HG03439 (cell line): ENCODE data around the gene SLIT3.

Source experiments
- ATAC-seq: cut with Tn5 transposase; IDR thresholded peaks from one replicate; pipeline ENCODE4 v1.9.1; 2021; ENCODE audit warnings: mild to moderate bottlenecking, moderate library complexity; ENCODE audit not compliant: unreplicated experiment

Gene SLIT3

DNA sequence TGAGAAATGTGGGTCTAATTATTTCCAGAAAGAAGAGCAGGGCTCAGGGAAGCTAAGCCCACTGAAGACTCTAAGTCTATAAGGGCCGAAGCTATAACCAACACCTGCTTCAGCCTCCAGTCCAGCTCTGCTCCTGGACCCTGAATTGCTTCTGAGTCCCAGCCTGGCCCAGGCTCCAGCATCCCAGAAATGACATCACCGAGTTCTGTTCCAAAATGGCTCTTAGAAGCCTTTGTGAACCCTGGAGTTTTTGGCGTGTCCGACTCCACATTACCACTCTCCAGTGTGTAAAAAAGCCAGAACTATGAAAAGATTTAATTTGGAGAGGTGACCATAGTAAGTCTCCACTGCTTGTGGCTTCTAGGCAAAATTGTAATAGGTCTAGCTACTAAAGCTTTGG is 289.9 kb downstream of the SLIT3 start:
- no peak for ATAC-seq

DNA sequence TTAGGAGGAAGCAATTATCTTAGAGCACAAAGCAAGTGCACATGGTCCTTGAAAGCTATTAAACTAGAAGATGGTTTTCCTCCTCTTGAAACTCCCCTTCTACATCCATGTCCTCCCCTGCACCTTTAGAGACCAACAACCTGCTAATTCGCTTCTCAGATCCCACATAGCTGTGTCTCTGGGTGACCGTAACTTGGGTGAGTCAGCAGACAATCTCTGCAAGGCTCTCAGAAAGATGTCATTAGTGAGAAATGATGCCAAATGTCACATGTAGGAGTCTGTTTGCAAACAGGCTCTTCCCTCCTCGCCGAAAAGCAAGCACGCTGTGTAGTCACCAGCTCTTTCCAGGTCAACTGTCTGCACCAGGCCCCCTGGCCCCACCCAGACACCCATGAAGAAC is 291.8 kb downstream of the SLIT3 start:
- no peak for ATAC-seq

DNA sequence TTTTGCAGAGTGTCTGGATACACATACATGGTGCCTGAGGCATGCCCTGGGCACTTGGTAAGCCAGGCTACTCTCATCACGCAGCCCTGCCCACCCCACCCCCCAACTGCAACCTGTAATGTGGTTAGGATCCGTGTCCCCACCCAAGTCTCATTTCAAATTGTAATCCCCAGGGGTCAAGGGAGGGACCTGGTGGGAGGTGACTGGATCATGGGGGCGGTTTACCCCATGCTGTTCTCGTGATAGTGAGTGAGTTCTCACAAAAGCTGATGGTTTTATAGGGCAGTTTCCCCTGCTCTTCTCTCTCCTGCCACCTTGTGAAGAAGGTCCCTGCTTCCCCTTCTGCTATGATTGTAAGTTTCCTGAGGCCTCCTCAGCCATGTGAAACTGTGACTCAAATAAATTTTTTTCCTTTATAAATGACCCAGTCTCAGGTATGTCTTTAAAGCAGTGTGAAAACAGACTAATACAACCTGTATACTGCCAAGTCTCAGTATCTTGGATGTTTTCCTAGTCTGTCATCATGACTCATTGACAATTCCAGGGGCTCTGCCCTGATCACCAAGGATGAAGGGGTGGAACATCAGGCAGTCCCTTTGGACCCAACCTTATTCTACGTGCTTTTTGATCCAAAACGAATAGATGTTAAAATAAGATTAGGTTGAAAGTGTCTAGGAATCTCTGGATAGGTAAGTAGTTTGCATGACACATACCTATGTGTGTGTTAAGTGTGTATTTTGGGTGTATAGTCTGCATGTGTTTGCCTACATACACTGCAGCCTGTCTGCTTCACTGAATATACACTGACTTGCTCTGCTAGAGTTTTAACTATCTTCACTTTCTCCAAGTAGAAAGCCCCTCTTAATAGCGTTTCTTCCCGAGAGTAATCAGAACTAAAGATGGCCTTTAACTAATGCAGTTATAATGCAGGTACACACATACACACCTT is 293.8 kb downstream of the SLIT3 start:
- no peak for ATAC-seq

DNA sequence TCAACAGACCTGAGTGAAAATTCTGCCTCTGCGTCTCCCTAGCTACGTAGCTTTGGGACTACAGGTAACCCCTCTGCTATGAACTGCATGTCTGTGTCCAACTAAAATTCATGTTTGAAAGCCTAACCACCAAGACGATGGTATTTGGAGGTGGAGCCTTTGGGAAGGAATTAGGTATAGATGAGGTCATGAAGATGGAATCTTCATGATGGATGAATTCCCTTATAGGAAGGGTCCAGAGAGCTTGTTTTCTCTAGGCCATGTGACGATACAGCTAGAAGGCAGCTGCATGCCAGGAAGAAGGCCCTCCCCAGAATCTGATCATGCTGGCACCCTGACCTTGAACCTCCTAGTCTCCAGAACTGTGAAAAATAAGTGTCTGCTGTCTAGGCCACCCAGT is 296.4 kb downstream of the SLIT3 start:
- ATAC-seq = no peak

DNA sequence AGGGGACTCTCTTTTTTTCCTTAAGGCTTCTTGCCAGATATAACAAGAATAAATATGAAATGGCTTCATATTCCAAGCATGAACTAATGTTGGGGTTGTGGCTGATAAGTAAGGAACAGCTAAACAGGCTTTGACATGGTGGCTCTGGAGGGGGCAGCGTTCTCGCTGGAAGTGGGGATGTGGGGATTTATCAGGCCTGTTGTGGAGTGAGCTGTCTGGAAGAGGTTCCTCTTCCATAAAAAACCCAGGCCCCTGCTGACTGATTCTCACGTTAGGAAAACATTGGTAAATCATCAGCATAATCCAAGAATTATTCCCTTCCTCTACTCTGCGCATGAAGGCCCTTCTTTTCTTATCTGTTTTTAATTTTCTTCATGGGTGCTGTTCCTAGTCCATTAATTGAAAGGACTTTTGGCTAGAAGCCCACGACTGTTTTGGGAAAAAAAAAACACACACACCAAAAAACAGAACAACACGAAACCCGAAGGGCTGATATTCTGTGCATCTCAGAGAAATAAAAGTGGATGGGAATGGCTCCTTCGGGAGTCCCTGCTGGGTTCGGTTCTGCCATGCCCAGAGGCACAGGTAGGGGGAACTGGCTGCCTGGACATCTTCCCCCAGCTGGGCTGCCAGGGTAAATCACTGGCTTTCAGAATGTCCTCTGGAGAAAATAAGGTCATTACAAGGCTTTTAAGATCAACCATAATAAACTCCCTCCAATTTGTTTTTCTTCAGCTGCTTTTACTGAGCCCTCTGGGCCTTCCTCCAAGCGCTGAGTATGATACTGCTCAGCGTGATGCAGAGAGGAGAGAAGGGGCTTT is 297.0 kb downstream of the SLIT3 start:
- ATAC-seq = no peak

DNA sequence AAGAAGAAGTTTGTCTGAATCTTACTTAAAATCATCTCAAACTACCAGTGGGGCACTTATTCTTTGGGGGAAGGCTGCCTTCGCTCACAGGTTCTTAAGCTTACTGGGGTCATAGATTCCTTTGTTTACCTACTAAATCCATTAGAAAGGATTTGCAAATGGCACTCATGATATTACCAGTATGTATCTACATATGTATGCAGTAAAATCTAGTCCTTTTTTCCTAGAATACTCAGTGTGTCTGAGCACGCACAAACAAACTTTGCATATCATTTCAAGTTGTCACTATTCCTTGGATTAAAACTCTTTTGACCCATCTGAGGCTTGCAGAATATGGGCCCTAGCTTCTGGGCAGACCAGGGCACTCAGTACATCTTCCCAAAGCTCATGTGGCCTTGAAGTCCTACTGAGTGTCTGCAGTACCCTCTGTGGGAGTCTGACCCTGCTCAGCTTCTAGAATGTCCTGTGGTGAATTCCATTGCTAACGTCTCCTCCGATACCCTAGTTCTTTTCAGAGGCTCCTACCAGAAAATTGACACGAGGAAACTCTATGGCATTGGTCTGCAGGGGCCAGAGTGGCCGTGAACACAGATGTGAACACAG is 297.9 kb downstream of the SLIT3 start:
- no peak for ATAC-seq

DNA sequence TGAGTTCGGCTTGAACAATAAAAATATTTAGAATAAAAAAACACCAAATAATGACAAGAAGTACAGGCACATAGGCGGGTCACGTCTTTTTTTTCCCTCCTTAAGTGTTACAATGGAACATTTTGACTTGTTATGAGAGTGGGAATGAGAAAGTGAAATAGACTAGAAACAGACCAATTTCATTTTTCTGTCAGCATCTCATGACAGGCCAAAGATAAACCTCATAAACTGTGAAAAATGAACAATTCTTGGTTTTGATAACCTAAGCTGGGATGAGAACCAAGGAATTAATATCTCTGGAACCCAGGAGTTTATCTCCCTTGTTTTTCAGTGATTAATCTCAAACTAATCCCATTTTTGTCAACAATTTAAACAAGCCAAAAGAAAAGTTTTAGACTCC is 299.5 kb downstream of the SLIT3 start:
- ATAC-seq = no peak

DNA sequence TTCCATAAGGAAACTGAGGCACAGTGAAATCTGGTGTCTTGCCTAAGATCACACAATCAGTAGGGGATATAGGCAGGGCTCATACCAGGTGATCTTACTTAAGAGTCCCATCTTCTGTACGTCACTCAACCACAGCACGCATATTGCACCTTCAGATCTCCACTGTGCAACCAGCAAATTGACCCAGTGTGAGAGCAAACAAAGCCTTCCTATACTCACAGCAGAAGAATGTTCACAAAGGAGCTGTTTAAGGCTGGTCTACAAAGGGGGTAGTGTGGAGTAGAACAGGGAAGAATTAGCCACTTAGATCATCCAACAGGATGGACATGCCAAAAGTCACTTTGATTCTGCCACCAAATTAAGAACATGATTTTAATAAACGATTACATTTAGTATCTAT is 305.9 kb downstream of the SLIT3 start:
- no peak for ATAC-seq

DNA sequence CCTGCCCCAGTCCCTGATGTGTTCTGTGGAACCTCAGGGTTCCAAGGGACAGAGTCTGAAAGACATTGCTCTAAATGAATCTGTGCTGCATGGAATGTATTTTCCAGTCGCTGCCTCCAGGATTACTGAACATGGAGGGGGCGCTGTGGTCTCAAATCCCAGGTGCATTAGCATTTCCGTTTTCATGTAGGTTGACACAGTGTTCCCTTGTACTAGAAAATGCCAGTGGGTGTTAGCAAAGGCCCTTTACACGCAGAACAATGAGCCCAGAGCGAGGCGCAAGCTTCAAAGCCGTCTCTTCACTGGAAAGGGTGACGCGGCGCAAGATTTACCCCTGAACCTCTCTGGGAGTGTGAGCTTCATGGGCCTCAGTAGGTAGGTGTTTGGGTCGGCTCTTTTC is 308.3 kb downstream of the SLIT3 start:
- ATAC-seq = no peak

DNA sequence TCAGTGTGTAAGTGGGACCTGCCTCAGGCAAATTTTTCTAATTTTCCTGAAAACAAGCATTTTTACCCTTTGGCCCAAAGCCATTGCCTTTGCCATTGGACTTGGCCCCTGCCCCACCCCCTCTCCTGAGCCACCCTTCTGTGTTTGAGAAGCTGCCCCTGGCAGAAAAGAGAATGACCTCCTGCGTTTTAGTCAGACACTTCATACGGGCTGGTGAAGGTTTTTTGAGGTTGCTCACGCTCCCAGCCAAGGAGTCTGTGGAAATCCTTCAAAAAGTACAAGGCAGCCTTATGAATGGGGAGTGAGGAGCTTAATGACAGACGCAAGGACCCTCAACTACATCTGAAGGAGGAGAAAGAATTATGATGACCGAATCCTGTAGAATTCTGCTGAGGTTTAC is 308.9 kb downstream of the SLIT3 start:
- no peak for ATAC-seq

DNA sequence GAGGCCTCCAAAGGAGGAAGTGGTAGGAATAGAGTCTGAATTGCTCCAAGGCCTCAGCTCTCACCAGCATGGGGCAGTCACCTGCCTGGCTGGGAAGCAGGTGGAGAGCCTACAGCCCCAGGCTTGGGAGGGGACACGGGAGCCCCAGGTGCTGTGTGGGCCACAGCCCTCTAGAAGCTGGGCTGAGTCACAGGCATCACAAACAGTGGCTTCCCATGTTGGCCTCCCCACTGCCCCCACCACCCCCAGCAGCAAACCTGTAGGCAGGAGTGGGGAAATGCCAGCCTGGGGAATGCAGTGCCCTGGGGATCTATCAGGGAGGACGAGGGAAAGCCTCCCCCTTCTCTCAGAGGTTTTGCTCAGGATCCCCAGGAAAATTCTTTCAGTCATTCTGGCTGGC is 309.6 kb downstream of the SLIT3 start:
- ATAC-seq = no peak

DNA sequence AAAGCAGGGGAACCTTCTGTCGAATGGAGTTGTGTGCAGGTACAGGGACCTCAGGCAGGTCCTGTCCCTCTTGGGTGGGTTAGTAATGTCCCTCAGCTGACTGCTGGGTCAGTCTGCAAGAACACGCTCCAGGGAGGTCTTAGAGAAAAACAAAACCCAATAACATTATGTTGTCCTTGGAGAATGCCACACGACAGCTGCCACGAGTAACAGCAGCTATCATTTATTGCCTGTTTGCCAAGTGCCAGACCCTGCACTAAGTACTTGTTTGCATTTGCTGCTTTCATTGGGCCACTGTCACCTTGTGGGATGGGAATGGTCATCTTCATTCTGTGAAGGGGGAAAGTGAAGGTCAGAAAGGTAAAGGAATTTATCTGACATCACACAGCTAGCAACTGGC is 310.3 kb downstream of the SLIT3 start:
- ATAC-seq = no peak

DNA sequence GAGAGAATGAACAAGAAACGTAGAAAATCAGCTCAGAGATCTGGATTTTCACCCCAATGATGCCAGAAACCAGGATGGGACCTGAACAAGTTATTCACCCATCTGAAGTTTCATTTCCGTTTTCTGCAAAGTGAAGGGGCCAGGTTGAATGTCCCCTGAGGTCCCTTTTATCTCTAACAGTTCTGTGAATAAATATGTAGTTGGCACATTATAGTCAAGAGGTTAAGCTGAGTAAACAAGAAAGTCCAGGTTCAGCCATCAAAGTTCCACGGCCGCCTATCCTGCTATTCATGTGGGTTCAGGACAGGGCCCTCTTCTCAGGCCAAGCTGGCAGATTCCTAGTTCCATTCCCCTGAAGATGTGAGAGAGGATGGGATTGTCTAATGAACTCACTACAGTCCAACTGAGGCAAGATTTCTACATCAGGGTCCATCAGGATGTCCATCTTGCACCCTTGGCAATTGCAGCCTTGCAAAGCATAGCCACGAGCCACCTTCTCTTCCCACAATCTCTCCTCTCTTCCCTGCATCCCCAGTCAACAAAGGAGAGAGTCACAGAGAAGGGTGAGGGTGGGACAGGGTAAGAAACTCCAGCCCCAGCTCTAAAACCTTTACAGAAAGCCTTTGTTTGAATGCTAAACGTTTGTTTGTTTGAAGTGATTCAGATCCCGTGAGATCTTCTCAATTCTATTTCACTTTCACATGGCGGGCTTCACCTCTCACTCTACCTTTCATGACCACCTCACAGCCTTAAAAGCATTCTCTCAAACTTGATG is 311.0 kb downstream of the SLIT3 start:
- ATAC-seq = no peak

DNA sequence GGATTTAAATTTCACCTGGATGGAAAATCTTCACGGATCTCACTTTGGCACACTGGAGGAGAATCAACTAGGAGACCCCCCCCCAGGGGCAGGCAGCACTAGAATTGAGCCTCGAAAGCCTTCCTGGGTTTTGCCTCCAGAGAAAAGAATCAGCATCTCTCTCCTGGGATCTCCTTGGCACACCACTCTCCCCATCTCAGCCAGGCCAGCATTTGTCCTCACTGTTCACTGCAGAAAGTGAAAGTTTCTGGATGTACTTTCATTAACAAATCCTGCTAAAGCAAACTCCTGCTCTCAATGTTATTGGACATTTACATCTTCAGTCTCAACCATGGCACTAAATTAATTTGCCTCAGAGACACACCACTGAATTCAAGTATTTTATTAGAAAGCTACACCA is 312.2 kb downstream of the SLIT3 start:
- no peak for ATAC-seq

DNA sequence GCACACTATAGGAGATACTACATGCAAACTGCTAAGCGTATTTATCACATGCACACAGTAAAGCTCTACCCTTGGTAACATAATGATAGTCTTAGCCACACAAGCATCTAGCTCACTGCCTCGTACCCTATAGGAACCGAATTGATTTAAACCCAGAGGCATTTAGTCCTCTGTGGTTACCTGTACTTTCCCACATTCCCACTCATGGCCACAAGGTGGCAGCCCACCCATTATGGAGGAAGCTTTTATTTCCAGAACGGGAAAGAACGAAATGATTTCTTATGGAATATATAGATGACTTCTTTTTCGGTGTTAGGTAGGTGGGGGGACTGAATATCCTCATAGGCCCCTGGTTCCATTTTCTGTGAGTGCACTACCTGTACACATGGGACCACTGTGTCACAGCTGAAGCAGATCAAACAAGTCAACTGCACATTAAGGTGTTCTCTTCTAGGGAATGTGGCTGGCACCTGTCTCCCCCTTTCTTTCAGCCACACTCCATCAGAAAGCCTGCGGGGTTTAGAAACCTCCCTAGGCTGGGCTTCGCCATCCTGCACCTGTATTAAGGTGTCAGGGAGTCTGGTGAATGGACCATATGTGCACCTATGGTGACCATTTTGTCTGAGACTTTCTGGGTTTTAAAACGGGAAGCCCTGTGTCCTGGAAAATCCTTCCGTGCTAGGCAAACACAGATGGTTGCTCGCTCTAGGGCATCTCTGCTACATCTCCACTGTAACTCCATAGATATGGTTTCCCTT is 313.2 kb downstream of the SLIT3 start:
- no peak for ATAC-seq

DNA sequence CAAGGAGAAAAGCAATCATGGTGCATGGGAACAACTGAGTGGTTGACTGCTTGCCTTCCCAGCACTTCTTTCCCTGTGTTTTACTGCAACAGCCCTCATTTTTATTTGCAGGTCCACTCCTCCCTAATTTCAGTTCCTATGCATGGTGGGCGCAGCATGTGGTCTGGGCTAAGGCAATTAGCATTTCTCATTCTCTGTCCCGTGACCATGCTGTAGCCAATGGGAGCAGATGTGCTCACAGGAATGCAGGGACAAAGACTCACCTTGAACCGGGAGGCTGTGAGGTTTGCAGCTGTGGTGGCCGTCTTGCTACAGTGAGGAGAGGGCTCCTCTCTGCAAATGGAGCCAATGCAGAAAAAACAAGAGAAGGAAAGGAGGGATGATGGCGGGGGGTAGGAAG is 315.5 kb downstream of the SLIT3 start:
- ATAC-seq = no peak

DNA sequence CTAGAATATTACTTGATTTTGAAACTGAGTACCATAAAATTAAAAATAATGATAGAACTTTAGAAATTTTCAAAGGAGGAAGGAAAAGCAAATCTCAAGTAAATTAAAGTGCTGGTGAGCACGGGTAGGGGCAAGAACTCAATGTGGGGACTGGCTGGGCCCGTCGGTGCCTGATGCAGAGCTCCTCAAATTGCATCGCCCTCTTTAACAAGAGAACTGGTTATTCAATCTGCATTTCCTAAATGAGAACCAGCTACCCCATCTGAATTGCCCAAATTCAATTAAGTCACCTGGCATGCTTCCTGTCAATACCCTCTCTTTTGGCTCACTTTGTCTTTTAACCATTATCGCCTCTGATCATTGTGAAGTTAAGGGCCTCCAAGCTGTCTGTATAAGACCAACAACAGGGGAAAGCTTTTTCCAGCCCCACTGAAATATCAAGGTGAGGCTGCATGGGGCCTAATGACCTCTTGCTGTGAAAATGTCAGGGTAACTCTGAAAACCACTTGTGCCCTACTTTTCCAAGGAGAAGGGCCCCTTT is 316.7 kb downstream of the SLIT3 start:
- no peak for ATAC-seq

DNA sequence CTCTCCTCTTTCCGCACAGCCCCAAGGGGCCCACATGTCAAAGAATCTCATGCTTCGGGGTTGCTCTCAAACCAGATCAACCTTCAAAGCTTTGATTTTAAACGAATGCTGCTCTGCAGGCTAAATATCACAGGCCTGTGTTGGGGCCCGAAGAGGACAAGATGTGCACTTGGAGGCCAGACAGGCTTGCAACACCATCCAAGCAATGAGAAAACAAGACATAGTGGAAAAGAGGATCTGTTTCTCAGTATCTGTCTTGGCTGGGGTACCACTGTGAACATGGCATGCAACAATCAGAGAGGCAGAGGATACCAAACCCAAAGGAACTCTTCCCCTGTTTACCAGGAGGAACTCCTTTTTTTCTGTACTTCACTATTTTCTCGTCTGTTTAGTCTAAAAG is 321.8 kb downstream of the SLIT3 start:
- ATAC-seq = no peak

DNA sequence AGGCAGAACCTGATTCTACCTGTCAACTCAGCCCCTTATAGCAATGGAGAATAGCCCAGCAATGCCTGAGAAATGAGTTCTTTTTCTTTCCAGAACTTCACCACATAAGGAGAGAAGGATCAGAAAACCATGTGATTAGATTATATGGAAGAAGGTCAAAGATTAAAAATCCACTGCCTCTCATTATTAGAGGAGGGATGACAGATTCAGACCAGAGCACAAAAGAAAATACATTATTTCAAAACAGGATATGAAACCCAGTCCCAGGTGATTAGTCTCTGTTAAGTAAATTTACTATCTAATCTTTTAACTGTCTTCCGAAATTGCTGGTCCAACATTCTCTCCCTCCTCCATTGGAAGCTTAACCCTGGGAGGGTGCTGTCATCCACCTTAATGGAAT is 322.4 kb downstream of the SLIT3 start:
- ATAC-seq = no peak

DNA sequence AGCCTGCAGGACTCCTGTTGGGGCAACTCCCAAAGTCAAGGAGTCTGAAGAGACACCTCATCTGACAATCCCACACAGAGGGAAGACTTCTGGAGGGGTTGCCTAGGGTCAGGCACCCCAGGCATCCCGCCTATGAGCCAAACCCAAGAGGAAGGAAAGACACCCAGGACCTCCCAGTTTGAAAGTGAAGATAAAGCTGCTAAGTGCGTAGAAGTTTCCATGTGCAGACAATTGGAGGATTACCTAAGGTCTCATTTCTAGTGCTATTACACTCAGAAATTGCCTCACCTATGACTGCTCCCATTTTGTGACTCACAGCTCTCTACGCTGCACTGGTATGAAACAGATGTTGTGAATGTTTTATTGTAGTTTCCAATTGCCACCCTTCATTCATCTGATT is 322.9 kb downstream of the SLIT3 start:
- ATAC-seq = no peak
